HUES48 (cell line): ENCODE data around the gene NLRC4.
"Not testable (repeated sequence)": the region's sequence is repeated elsewhere in the genome, so short reads cannot be mapped to it uniquely, and the experiment has no call there.

Source experiments
- H3K27ac ChIP-seq: one replicate; pipeline ENCODE4 v1.7.0; 2013; ENCODE audit warnings: low read depth, low read length, inconsistent platforms
- H3K27me3 ChIP-seq: 2 replicates; pipeline ENCODE4 v1.6.1; 2013; ENCODE audit warnings: mild to moderate bottlenecking, low read length; ENCODE audit not compliant: control insufficient read depth, insufficient read depth
- H3K36me3 ChIP-seq: 2 replicates; pipeline ENCODE4 v1.6.1; 2013; ENCODE audit warnings: low read length; ENCODE audit not compliant: control insufficient read depth, insufficient read depth
- H3K4me1 ChIP-seq: 2 replicates; pipeline ENCODE4 v1.6.1; 2013; ENCODE audit warnings: mild to moderate bottlenecking, low read length; ENCODE audit not compliant: control insufficient read depth, insufficient read depth
- H3K4me3 ChIP-seq: 2 replicates; pipeline ENCODE4 v1.5.1; 2013; ENCODE audit warnings: mild to moderate bottlenecking, low read depth, low read length
- H3K9ac ChIP-seq: 2 replicates; pipeline ENCODE4 v1.6.1; 2013; ENCODE audit warnings: mild to moderate bottlenecking, low read depth, low read length, moderate library complexity
- H3K9me3 ChIP-seq: 2 replicates; pipeline ENCODE4 v1.6.1; 2013; ENCODE audit warnings: low read length; ENCODE audit not compliant: control insufficient read depth, insufficient read depth

Gene NLRC4

DNA sequence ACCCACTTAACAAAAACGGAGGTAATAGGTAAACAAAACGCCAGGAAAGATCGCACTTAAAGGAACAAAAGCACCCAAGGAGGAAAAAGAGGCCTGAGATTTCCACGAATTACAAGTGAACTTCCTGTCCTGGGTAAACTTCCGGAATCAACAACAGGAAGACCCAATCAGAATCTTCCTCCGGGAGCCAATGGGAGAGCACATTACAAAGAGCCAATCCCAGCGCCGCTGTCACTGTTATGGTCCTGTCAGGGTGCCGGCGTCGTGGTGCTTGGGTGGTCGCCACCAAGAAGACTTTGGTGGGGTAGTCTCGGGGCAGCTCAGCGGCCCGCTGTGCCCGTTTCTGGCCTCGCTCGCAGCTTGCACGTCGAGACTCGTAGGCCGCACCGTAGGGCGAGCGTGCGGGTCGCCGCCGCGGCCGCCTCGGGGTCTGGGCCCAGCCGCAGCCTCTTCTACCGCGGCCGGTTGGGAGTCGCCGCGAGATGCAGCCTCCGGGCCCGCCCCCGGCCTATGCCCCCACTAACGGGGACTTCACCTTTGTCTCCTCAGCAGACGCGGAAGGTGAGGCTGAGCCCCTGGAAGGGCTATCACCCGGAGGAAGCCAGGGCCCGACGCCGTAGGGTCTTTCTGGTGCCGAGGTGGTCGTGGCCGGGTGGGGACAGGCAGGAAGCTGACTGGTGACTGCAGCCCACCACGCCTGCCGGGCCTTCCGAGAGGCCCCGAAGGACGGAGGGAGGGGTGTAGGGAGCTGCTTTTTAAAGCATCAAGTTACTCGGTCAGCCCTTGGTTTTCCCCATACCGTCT lies 13.2 kb upstream of the NLRC4 start, which contains the start of gene YIPF4:
Gene YIPF4 (plus strand): TSS at position 231 of the 804 bp plus-strand sequence. CDS start 252 bp downstream, at position 483.
- Histone ChIP-seq H3K4me1 (peaks cover 4% of the 10 kb centered on the region; the same call in 1 of the 2 replicates), H3K9ac (peak within 1 kb of the TSS; percentile 89), H3K9me3 (no peaks in the 10 kb centered on the region), H3K36me3 (peaks cover 7% of the 10 kb centered on the region; the same call in 1 of the 2 replicates), H3K27ac (peak within 1 kb of the TSS; percentile 84), H3K4me3 (peak within 1 kb of the TSS; percentile 95), H3K27me3 (no peaks in the 10 kb centered on the region)

DNA sequence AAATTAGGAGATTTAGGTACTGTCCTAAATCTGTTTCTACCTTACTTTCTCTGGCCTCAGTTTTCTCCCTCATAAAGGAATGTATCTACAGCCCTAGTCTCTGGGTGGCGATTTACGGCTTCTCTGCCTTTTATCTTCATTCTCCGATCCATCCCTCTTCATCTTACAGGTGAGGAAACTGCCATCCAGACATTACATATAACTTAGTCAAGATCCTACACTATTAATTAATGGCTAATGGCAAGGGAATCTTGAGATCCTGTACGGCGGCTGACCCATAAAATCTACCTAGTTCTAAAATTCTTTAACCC lies 12.6 kb upstream of the NLRC4 start:
- peak overlapping the region; percentile 11 for H3K9ac ChIP-seq
- peaks cover 7% of the 10 kb centered on the region; the same call in 1 of the 2 replicates for H3K36me3 ChIP-seq
- H3K9me3 ChIP-seq, result no peaks in the 10 kb centered on the region
- peak overlapping the region; percentile 95 for H3K4me3 ChIP-seq
- peak overlapping the region; percentile 84 for H3K27ac ChIP-seq
- H3K27me3 ChIP-seq, result no peaks in the 10 kb centered on the region
- peaks cover 4% of the 10 kb centered on the region; the same call in 1 of the 2 replicates for H3K4me1 ChIP-seq

DNA sequence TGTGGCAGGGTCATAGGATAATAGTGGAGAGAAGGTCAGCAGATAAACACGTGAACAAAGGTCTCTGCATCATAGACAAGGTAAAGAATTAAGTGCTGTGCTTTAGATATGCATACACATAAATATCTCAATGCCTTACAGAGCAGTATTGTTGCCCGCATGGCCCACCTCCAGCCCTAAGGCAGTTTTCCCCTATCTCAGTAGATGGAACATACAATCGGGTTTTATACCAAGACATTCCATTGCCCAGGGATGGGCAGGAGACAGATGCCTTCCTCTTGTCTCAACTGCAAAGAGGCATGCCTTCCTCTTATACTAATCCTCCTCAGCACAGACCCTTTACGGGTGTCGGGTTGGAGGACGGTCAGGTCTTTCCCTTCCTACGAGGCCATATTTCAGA lies 11.1 kb upstream of the NLRC4 start:
- not testable (repeated sequence) for H3K27ac ChIP-seq, H3K9ac ChIP-seq, H3K9me3 ChIP-seq, H3K36me3 ChIP-seq, H3K4me3 ChIP-seq, H3K27me3 ChIP-seq, H3K4me1 ChIP-seq

DNA sequence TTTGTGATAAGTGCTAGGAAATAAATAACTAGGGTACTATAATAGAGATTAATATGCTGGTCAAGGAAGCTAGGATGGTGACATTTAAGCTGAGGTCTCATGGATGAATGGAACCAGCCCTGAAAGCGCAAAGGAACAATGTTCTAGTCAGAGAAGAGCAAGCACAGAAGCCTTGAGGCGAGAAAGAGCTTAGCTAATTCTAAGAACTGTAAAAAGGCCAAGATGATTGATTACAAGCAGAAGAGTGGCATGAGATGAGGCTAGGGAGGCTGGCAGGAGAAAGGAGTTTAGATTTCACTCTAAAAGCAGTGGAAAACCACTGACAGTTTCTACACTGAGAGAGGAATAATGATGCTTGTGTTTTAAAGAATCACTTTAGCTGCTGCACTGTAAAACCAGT lies 9.6 kb upstream of the NLRC4 start:
- H3K4me1 ChIP-seq, result peaks cover 4% of the 10 kb centered on the region; the same call in 1 of the 2 replicates
- no peak overlapping the region for H3K27ac ChIP-seq
- H3K36me3 ChIP-seq, result no peaks in the 10 kb centered on the region
- H3K9me3 ChIP-seq, result no peaks in the 10 kb centered on the region
- no peak overlapping the region for H3K9ac ChIP-seq
- H3K4me3 ChIP-seq, result no peak overlapping the region
- no peaks in the 10 kb centered on the region for H3K27me3 ChIP-seq

DNA sequence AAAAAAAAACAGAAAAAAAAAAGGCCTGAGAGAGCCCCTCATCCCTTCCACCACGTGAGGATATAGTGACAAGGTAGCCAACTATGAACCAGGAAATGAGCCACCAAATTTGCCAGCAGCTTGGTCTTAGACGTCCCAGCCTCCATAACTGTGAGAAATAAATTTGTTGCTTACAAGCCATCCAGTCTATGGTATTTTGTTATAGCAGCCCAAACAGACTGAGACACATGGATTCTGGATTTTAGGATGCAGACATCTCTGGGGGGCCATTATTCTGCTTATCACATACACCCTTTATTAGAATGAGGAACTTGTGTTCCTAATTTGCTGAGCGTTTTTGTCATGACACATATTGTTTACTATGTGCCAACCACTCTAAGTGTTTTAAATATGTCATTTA lies 7.6 kb upstream of the NLRC4 start:
- peaks cover 2% of the 10 kb centered on the region; the same call in 1 of the 2 replicates for H3K4me1 ChIP-seq
- H3K4me3 ChIP-seq, result no peak overlapping the region
- H3K36me3 ChIP-seq, result no peaks in the 10 kb centered on the region

DNA sequence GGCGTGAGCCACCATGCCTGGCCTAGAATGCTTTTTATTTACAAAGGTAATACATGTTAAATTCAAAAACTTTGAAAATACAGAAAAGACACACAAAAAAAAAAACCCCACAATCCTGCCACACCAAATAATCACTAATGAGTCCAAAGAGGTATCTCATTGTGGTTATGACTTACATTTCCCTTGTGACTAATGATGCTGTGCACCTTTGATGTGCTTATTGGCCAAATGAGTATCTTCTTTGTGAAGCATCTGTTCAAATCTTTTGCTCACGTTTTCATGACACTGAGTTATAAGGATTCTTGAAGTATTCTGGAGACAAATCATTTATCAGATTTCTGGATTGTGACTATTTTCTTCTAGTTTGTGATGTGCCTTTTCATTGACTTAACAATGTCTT lies 6.4 kb upstream of the NLRC4 start:
- H3K9ac ChIP-seq, result no peak overlapping the region
- H3K27me3 ChIP-seq, result no peaks in the 10 kb centered on the region
- H3K27ac ChIP-seq, result no peak overlapping the region
- no peaks in the 10 kb centered on the region for H3K4me1 ChIP-seq
- H3K4me3 ChIP-seq, result no peak overlapping the region
- no peaks in the 10 kb centered on the region for H3K36me3 ChIP-seq
- no peaks in the 10 kb centered on the region for H3K9me3 ChIP-seq

More for the DNA sequence above, 7.6 kb upstream of the NLRC4 start:
- Histone ChIP-seq H3K9me3 (no peaks in the 10 kb centered on the region), H3K27me3 (no peaks in the 10 kb centered on the region), H3K27ac (no peak overlapping the region), H3K9ac (no peak overlapping the region)

DNA sequence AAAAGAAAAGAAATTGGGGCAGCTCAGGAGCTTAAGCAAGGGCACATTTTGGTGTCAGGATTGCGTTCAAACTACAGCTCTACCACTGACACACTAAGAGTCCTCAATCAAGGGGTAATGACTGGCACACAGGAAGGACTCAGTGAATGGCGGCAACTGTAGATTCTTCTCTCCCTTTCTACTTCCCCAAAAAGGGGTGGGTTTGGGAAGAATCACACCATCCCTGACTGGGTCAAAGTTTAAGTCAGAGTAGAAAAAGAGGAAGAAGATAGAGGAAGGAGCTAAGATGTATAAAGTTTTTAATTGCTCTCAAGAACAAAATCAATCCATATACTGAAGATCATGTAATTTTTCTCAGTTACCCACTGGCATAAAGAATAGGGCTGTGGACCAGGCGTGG lies 2.6 kb downstream of the NLRC4 start:
- no peak overlapping the region for H3K4me3 ChIP-seq
- H3K27me3 ChIP-seq, result no peaks in the 10 kb centered on the region
- no peak overlapping the region for H3K27ac ChIP-seq
- H3K36me3 ChIP-seq, result no peaks in the 10 kb centered on the region
- H3K4me1 ChIP-seq, result no peaks in the 10 kb centered on the region
- no peak overlapping the region for H3K9ac ChIP-seq
- no peaks in the 10 kb centered on the region for H3K9me3 ChIP-seq

DNA sequence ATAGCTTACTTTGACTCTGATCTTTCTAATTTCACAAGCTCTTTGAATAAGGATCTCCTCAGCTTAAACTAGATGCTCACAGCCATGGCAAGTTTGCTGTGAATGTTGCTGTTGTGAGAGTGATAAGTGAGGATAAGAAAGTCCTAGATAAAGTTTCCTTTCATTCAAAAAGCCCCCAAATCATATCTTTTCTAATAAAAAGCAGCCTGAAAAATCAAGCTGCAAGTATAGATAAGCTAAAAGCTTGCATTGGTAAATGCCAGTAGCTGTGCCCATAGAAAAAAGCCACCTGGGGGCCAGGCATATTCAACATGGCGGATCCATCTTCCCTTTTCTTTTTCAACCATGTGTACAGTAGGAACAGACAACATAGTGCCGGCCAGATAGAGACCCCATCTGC lies 4.3 kb downstream of the NLRC4 start:
- no peak overlapping the region for H3K4me3 ChIP-seq
- no peaks in the 10 kb centered on the region for H3K27me3 ChIP-seq
- H3K9ac ChIP-seq, result no peak overlapping the region
- H3K27ac ChIP-seq, result no peak overlapping the region
- no peaks in the 10 kb centered on the region for H3K36me3 ChIP-seq
- no peaks in the 10 kb centered on the region for H3K4me1 ChIP-seq
- H3K9me3 ChIP-seq, result no peaks in the 10 kb centered on the region

DNA sequence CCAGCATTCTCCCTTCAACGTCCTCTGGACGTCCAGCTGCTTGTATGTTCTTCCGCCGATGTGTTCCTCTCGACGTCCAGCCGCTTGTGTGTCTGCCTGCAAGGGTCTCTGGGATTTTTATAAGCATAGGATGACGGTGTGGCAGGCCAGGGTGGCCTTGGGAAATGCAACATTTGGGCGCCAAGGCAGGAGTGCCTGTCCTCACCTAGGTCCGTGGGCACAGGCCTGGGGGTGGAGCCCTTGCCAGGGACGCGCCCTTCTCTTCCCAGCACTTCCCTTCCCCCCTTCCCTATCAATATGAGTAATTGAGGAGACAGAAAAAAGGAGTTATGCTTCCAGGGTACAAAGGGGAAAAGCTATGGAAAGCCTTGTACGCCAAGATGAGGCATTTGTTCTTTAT lies 6.4 kb downstream of the NLRC4 start:
- H3K9ac ChIP-seq, result no peak overlapping the region
- H3K4me3 ChIP-seq, result no peak overlapping the region
- no peaks in the 10 kb centered on the region for H3K4me1 ChIP-seq
- H3K27me3 ChIP-seq, result no peaks in the 10 kb centered on the region
- no peaks in the 10 kb centered on the region for H3K36me3 ChIP-seq
- H3K9me3 ChIP-seq, result no peaks in the 10 kb centered on the region
- no peak overlapping the region for H3K27ac ChIP-seq

DNA sequence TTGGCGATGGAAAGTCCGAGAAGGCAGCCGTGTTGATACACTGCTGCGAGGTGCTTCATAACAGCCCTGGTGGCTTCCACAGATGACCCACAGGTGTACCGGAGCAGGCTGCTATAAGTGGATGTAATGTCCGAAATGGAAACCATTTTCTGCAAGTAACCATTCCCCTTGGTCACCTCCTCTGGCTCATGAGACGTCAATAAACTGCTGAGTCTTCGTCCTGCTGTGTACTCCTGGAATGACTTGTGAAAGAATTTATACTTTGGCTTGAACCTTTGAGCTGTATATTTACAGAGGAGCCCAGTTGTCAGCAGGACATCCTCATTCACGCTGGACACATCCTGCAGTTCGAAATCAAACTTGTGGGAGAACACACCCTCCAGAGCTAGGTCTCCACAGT lies 14.4 kb downstream of the NLRC4 start:
- H3K27me3 ChIP-seq, result no peaks in the 10 kb centered on the region
- H3K9me3 ChIP-seq, result no peaks in the 10 kb centered on the region
- H3K27ac ChIP-seq, result no peak overlapping the region
- no peaks in the 10 kb centered on the region for H3K4me1 ChIP-seq
- H3K4me3 ChIP-seq, result no peak overlapping the region
- no peak overlapping the region for H3K9ac ChIP-seq
- H3K36me3 ChIP-seq, result no peaks in the 10 kb centered on the region

DNA sequence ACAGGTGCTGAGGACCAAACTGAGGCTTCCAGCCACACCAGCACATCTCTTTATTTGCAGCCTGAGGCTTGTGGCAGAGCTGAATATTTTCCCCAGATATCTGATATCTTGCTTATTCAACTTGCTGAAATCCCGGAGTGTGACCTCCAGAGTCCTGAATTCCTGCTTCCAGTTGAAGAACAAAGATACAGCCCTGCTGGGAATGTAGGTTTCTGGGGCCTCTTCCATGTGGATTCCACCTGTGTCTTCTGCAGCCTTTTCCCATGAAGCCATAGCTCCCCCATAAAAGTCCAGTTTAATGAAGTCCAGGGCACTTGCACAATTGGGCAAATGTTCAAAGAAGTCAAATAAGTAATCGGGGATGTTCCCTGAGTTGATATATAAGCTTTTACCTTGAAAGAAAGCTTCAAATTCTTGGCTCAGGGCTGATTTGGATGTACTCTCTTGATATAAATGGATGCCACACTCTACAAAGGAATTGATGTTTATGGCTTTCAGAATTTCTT lies 14.9 kb downstream of the NLRC4 start:
- H3K27ac ChIP-seq, result no peak overlapping the region
- H3K27me3 ChIP-seq, result no peaks in the 10 kb centered on the region

More for the DNA sequence above, 14.9 kb downstream of the NLRC4 start:
- Histone ChIP-seq H3K9ac (no peak overlapping the region), H3K4me3 (no peak overlapping the region), H3K9me3 (no peaks in the 10 kb centered on the region), H3K4me1 (no peaks in the 10 kb centered on the region), H3K36me3 (no peaks in the 10 kb centered on the region)
